GM12892 (cell line): Measurements from ENCODE around the gene RHEB.

Experiments used
- POLR2A ChIP-seq: IDR thresholded peaks from 2 replicates; pipeline ENCODE4 v1.6.1; 2011; ENCODE audit warnings: low read depth, low read length, control low read depth
- POLR2AphosphoS5 ChIP-seq: IDR thresholded peaks from 2 replicates; pipeline ENCODE4 v1.6.1; 2011; ENCODE audit warnings: low read depth, low read length, control low read depth
- TAF1 ChIP-seq: IDR thresholded peaks from 2 replicates; pipeline ENCODE4 v1.6.1; 2011; ENCODE audit warnings: low read depth, mild to moderate bottlenecking, control low read depth, low read length, borderline replicate concordance

DNA sequence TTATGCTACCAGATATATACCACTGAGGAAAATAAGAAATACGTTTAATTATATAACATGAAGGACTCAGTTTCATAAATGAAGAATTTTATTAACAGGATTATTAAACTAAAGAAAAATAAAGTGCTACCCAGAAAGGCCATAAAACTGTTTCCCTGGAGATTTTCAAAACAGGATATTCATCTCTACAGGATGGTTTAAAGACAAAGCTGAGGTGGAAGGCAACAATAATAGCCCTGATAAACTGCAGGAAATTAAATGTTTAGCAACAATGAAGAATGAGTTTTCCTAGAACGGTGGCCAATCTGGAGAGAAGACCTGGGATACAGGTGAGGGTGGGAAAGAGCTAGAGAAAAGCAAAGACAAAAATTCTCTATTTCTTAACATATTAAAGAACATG is 11.9 kb downstream of the RHEB start:
- TF ChIP-seq POLR2A (no peak), TAF1 (no peak), POLR2AphosphoS5 (no peak)
